Measurements from ENCODE around the gene GTPBP4.

The GTPBP4 gene

DNA sequence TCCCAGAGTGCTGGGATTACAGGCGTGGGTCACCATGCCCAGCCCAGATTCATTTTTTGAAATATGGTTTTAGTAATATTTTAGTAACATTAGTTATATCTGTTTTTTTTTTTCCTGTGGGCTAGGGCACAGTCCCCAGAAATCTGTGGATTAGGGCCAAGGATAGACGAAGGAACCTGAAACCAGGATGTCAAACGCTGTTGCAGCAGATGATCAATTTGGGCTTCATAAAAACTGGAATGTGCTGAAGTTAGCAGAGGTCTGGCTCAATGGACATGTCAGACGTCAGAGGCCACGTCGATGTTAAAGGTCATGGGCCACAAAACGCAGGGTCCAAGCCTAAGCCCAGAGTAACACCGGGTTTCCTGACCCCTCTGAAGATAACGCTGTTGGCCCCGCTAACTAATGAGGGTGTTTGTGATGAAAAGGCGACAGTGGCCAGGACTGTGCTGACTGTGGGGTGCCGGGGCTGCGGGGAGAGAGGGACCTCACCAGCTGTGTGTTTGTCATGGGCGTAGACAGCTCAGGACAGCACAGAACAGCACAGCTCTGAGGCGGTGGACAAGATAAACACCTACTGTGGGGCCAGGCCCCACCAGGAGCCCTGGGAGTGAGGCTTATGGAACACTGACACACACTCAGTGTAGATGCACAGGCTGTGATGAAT is 23.8 kb upstream of the GTPBP4 start:
- no peak overlapping the region for H3K27ac ChIP-seq (ENCODE audit: low read depth, low read length, poor library complexity, severe bottlenecking)
- H3K9ac ChIP-seq (ENCODE audit: low read length), result no peak overlapping the region

GRCh38 chr10:964988-965417 is 23.2 kb upstream of the GTPBP4 start:
- Histone ChIP-seq H3K9me3 (ENCODE audit: low read length) (no peaks in the 10 kb centered on the region), H3K4me1 (ENCODE audit: insufficient read depth, low read length, severe bottlenecking) (no peaks in the 10 kb centered on the region), H2AFZ (ENCODE audit: low read length) (no peak overlapping the region), H3K79me2 (ENCODE audit: insufficient read depth, low read length) (no peaks in the 10 kb centered on the region), H3K4me2 (ENCODE audit: low read length) (no peak overlapping the region), H3K36me3 (ENCODE audit: insufficient read depth, low read length) (no peaks in the 10 kb centered on the region), H3K27ac (ENCODE audit: low read depth, low read length, poor library complexity, severe bottlenecking) (no peak overlapping the region), H3F3A (ENCODE audit: insufficient read depth, low read length) (no peaks in the 10 kb centered on the region), H3K27me3 (ENCODE audit: insufficient read depth, low read length) (no peaks in the 10 kb centered on the region; the same call in 1 of the 2 replicates), H3K4me3 (ENCODE audit: low read depth, low read length, poor library complexity, severe bottlenecking) (no peak overlapping the region), H4K20me1 (ENCODE audit: insufficient read depth, low read length) (no peaks in the 10 kb centered on the region), H3K9me2 (ENCODE audit: low read depth, low read length) (no peaks in the 10 kb centered on the region), H3K9ac (ENCODE audit: low read length) (no peak overlapping the region)
- TF ChIP-seq, protein P1, sequence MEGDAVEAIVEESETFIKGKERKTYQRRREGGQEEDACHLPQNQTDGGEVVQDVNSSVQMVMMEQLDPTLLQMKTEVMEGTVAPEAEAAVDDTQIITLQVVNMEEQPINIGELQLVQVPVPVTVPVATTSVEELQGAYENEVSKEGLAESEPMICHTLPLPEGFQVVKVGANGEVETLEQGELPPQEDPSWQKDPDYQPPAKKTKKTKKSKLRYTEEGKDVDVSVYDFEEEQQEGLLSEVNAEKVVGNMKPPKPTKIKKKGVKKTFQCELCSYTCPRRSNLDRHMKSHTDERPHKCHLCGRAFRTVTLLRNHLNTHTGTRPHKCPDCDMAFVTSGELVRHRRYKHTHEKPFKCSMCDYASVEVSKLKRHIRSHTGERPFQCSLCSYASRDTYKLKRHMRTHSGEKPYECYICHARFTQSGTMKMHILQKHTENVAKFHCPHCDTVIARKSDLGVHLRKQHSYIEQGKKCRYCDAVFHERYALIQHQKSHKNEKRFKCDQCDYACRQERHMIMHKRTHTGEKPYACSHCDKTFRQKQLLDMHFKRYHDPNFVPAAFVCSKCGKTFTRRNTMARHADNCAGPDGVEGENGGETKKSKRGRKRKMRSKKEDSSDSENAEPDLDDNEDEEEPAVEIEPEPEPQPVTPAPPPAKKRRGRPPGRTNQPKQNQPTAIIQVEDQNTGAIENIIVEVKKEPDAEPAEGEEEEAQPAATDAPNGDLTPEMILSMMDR (IDR thresholded peaks at IDR 0.05; ENCODE audit: low read length), result no peak
- no peak for TF ChIP-seq EZH2 (IDR thresholded peaks at IDR 0.05; ENCODE audit: borderline replicate concordance, low read length)

More for the DNA sequence above, 23.8 kb upstream of the GTPBP4 start:
- no peaks in the 10 kb centered on the region; the same call in 1 of the 2 replicates for H3K27me3 ChIP-seq (ENCODE audit: insufficient read depth, low read length)
- no peaks in the 10 kb centered on the region for H3F3A ChIP-seq (ENCODE audit: insufficient read depth, low read length)
- no peaks in the 10 kb centered on the region for H4K20me1 ChIP-seq (ENCODE audit: insufficient read depth, low read length)
- no peak for TF ChIP-seq EZH2 (IDR thresholded peaks at IDR 0.05; ENCODE audit: borderline replicate concordance, low read length)
- TF ChIP-seq, protein P1 (IDR thresholded peaks at IDR 0.05; ENCODE audit: low read length), result no peak
- no peaks in the 10 kb centered on the region for H3K9me3 ChIP-seq (ENCODE audit: low read length)
- no peaks in the 10 kb centered on the region for H3K79me2 ChIP-seq (ENCODE audit: insufficient read depth, low read length)
- no peak overlapping the region for H3K4me2 ChIP-seq (ENCODE audit: low read length)
- no peaks in the 10 kb centered on the region for H3K4me1 ChIP-seq (ENCODE audit: insufficient read depth, low read length, severe bottlenecking)
- H3K9me2 ChIP-seq (ENCODE audit: low read depth, low read length), result no peaks in the 10 kb centered on the region
- no peak overlapping the region for H2AFZ ChIP-seq (ENCODE audit: low read length)
- no peaks in the 10 kb centered on the region for H3K36me3 ChIP-seq (ENCODE audit: insufficient read depth, low read length)
- no peak overlapping the region for H3K4me3 ChIP-seq (ENCODE audit: low read depth, low read length, poor library complexity, severe bottlenecking)

- no peak overlapping the region for H3K9ac ChIP-seq (ENCODE audit: low read length)
- TF ChIP-seq EZH2 (IDR thresholded peaks at IDR 0.05; ENCODE audit: borderline replicate concordance, low read length), result no peak
- TF ChIP-seq, protein P1 (IDR thresholded peaks at IDR 0.05; ENCODE audit: low read length), result no peak
- H3K36me3 ChIP-seq (ENCODE audit: insufficient read depth, low read length), result no peaks in the 10 kb centered on the region
- no peak overlapping the region for H3K27ac ChIP-seq (ENCODE audit: low read depth, low read length, poor library complexity, severe bottlenecking)
- no peaks in the 10 kb centered on the region for H3K79me2 ChIP-seq (ENCODE audit: insufficient read depth, low read length)
- no peak overlapping the region for H2AFZ ChIP-seq (ENCODE audit: low read length)
- H3K4me1 ChIP-seq (ENCODE audit: insufficient read depth, low read length, severe bottlenecking), result no peaks in the 10 kb centered on the region
- H3K9me2 ChIP-seq (ENCODE audit: low read depth, low read length), result no peaks in the 10 kb centered on the region
- no peak overlapping the region for H3K4me2 ChIP-seq (ENCODE audit: low read length)
- no peak overlapping the region for H3K4me3 ChIP-seq (ENCODE audit: low read depth, low read length, poor library complexity, severe bottlenecking)
- H3F3A ChIP-seq (ENCODE audit: insufficient read depth, low read length), result no peaks in the 10 kb centered on the region
- H4K20me1 ChIP-seq (ENCODE audit: insufficient read depth, low read length), result no peaks in the 10 kb centered on the region
- H3K9me3 ChIP-seq (ENCODE audit: low read length), result no peaks in the 10 kb centered on the region
- no peaks in the 10 kb centered on the region; the same call in 1 of the 2 replicates for H3K27me3 ChIP-seq (ENCODE audit: insufficient read depth, low read length)
Measured at GRCh38 chr10:966466-967235, 21.6 kb upstream of the GTPBP4 start.
